HG03175 (cell line): ENCODE data around the gene DPYSL4.

Experiments
- ATAC-seq: cut with Tn5 transposase; IDR thresholded peaks from one replicate; pipeline ENCODE4 v1.9.1; 2021; ENCODE audit warnings: mild to moderate bottlenecking, moderate library complexity; ENCODE audit not compliant: unreplicated experiment

DPYSL4 gene

GRCh38 chr10:132162590-132163277 lies 24.0 kb upstream of the DPYSL4 start:
- no peak for ATAC-seq

GRCh38 chr10:132163278-132163765 lies 23.4 kb upstream of the DPYSL4 start:
- peak; percentile 71 for ATAC-seq

GRCh38 chr10:132163826-132164515 lies 22.8 kb upstream of the DPYSL4 start:
- ATAC-seq = no peak

GRCh38 chr10:132164761-132165278 lies 21.9 kb upstream of the DPYSL4 start:
- ATAC-seq = no peak

- no peak for ATAC-seq
These were observed 21.2 kb upstream of the DPYSL4 start for GRCh38 chr10:132165416-132165980.

- ATAC-seq = no peak
These were observed 20.4 kb upstream of the DPYSL4 start for GRCh38 chr10:132166216-132166950.

- ATAC-seq = no peak
These were observed 19.6 kb upstream of the DPYSL4 start for GRCh38 chr10:132167041-132167674.

- ATAC-seq = no peak
These were observed 18.8 kb upstream of the DPYSL4 start for GRCh38 chr10:132167976-132168375.

GRCh38 chr10:132168571-132169030 lies 18.1 kb upstream of the DPYSL4 start:
- no peak for ATAC-seq

GRCh38 chr10:132169031-132169765 lies 17.6 kb upstream of the DPYSL4 start:
- no peak for ATAC-seq

- ATAC-seq = no peak
These were observed 16.8 kb upstream of the DPYSL4 start for GRCh38 chr10:132169766-132170560.

GRCh38 chr10:132170561-132171361 lies 16.0 kb upstream of the DPYSL4 start:
- ATAC-seq = no peak

GRCh38 chr10:132172091-132173066 lies 14.4 kb upstream of the DPYSL4 start:
- no peak for ATAC-seq

- ATAC-seq = no peak
These were observed 13.6 kb upstream of the DPYSL4 start for GRCh38 chr10:132173185-132173584.

GRCh38 chr10:132174237-132174636 lies 12.5 kb upstream of the DPYSL4 start:
- ATAC-seq = no peak

GRCh38 chr10:132175408-132175807 lies 11.3 kb upstream of the DPYSL4 start:
- ATAC-seq = no peak
